A549 (cell line): ENCODE data around the gene AP5S1. TPM values are rescaled to one million over a fixed set of nuclear protein-coding genes. Genes with fewer than 3 reads are reported as not detected.

Experiments
- ATAC-seq, 2 experiments: fragments of 200-7000 bp in 1 of 2; fragments of >200 bp in 1 of 2; cut with Nextera tagmentation in 1 of 2; cut with Tn5 transposase in 1 of 2; 3 replicates each; pipeline versions ENCODE4 v1.8.0 to v1.9.1; 2018 to 2020; ENCODE audit warnings: mild to moderate bottlenecking in 1 of 2, moderate library complexity in 1 of 2
- CTCF ChIA-PET: fragments of 300-600 bp; sonication (Branson Sonifier 250); formaldehyde crosslinking; extraction: SDS; loops from one replicate; lab custom pipeline; 2021; ENCODE audit warnings: antibody characterized with exemption, inconsistent platforms; lab: Yijun Ruan, JAX
- POLR2A ChIA-PET: fragments of 350-600 bp; formaldehyde crosslinking; extraction: SDS; loops from one replicate; lab custom pipeline; 2021; ENCODE audit warnings: antibody characterized with exemption, inconsistent platforms; lab: Yijun Ruan, JAX
- DNase-seq, 2 experiments: peaks; one replicate each; pipeline versions ENCODE4 v3.0.0 to v3.0.0-alpha.2; 2011 to 2016; ENCODE audit warnings: low read depth in 1 of 2, low spot score in 1 of 2
- FAIRE-seq: peaks from 2 replicates; lab custom pipeline; 2011; peaks lifted over from hg19 to GRCh38; lab: Jason Lieb, UNC
- H3K27ac ChIP-seq, 2 experiments: fragments of >200 bp; sonication (Bioruptor Twin); formaldehyde crosslinking; 3 replicates each; pipeline ENCODE4 v1.5.1; 2016 to 2017
- H3K4me1 ChIP-seq: fragments of >200 bp; sonication (Bioruptor Twin); formaldehyde crosslinking; 3 replicates; pipeline ENCODE4 v1.6.1; 2016
- H3K4me2 ChIP-seq: fragments of >200 bp; sonication (Bioruptor Twin); formaldehyde crosslinking; 3 replicates; pipeline ENCODE4 v1.6.1; 2016
- H3K4me3 ChIP-seq: fragments of >200 bp; sonication (Bioruptor Twin); formaldehyde crosslinking; 3 replicates; pipeline ENCODE4 v1.5.1; 2016
- H3K9me3 ChIP-seq: fragments of >200 bp; sonication (Bioruptor Twin); formaldehyde crosslinking; 3 replicates; pipeline ENCODE4 v1.6.1; 2016
- CBX2 ChIP-seq: fragments of 200-600 bp; sonication (generic); IDR thresholded peaks from 2 replicates; pipeline ENCODE4 v1.6.1; 2016; ENCODE audit warnings: low read depth, mild to moderate bottlenecking, borderline replicate concordance
- CEBPB ChIP-seq, 2 experiments: fragments of >200 bp in 1 of 2; sonication (Bioruptor Twin) in 1 of 2; formaldehyde crosslinking in 1 of 2; IDR thresholded peaks; 2 replicates each; pipeline ENCODE4 v1.6.1; 2012 to 2016
- CTCF ChIP-seq: fragments of >200 bp; sonication (Bioruptor Twin); formaldehyde crosslinking; IDR thresholded peaks from 3 replicates; pipeline ENCODE4 v1.5.1; 2016
- EHMT2 ChIP-seq: fragments of 200-600 bp; sonication (generic); IDR thresholded peaks from 2 replicates; pipeline ENCODE4 v1.6.1; 2016; ENCODE audit warnings: antibody characterized with exemption, low read depth, mild to moderate bottlenecking, moderate library complexity
- EP300 ChIP-seq, 2 experiments: fragments of >200 bp; sonication (Bioruptor Twin); formaldehyde crosslinking; IDR thresholded peaks; 2 replicates in 1 of 2; 3 replicates in 1 of 2; pipeline ENCODE4 v1.6.1; 2016 to 2017
- ESRRA ChIP-seq: fragments of 150-350 bp; IDR thresholded peaks from 2 replicates; pipeline ENCODE4 v1.6.1; 2014; ENCODE audit warnings: mild to moderate bottlenecking, low read length, borderline replicate concordance
- FOSB ChIP-seq: fragments of 250-450 bp; sonication (Bioruptor Pico); IDR thresholded peaks from 2 replicates; pipeline ENCODE4 v1.5.0; 2020; ENCODE audit warnings: mild to moderate bottlenecking, moderate library complexity
- FOSL2 ChIP-seq, 2 experiments: fragments of 450-650 bp in 1 of 2; fragments of >200 bp in 1 of 2; sonication (Bioruptor Twin) in 1 of 2; formaldehyde crosslinking; IDR thresholded peaks; 2 replicates each; pipeline versions ENCODE4 v1.5.0 to v1.6.1; 2016 to 2020; ENCODE audit warnings: mild to moderate bottlenecking in 1 of 2, moderate library complexity in 1 of 2
- HEYL ChIP-seq: fragments of 250-450 bp; sonication (Bioruptor Pico); IDR thresholded peaks from 2 replicates; pipeline ENCODE4 v1.8.0; 2021; ENCODE audit warnings: mild to moderate bottlenecking, moderate library complexity
- HMGXB4 ChIP-seq: fragments of 250-450 bp; sonication (Bioruptor Pico); IDR thresholded peaks from 2 replicates; pipeline ENCODE4 v1.5.0; 2021; ENCODE audit warnings: mild to moderate bottlenecking, moderate library complexity, borderline replicate concordance
- HOXB5 ChIP-seq: fragments of 250-450 bp; sonication (Bioruptor Pico); IDR thresholded peaks from 2 replicates; pipeline ENCODE4 v1.5.0; 2020; ENCODE audit warnings: mild to moderate bottlenecking, moderate library complexity
- JUN ChIP-seq, 2 experiments: fragments of >200 bp; sonication (Bioruptor Twin); formaldehyde crosslinking; IDR thresholded peaks; 2 replicates in 1 of 2; 3 replicates in 1 of 2; pipeline ENCODE4 v1.6.1; 2016 to 2017
- KDM1A ChIP-seq: fragments of 200-600 bp; sonication (generic); IDR thresholded peaks from 2 replicates; pipeline ENCODE4 v1.6.1; 2016; ENCODE audit warnings: low read depth, mild to moderate bottlenecking
- KDM5A ChIP-seq: fragments of 200-600 bp; sonication (generic); IDR thresholded peaks from 2 replicates; pipeline ENCODE4 v1.6.1; 2016; ENCODE audit warnings: antibody characterized with exemption, mild to moderate bottlenecking
- RNF2 ChIP-seq: fragments of 200-600 bp; sonication (generic); IDR thresholded peaks from 2 replicates; pipeline ENCODE4 v1.6.1; 2016; ENCODE audit warnings: low read depth, mild to moderate bottlenecking, antibody characterized with exemption, moderate library complexity, borderline replicate concordance
- SMC3 ChIP-seq: fragments of >200 bp; sonication (Bioruptor Twin); formaldehyde crosslinking; IDR thresholded peaks from 3 replicates; pipeline ENCODE4 v1.6.1; 2018; ENCODE audit warnings: inconsistent platforms
- TFCP2L1 ChIP-seq: fragments of 250-450 bp; sonication (Bioruptor Pico); IDR thresholded peaks from 2 replicates; pipeline ENCODE4 v1.5.0; 2021; ENCODE audit warnings: mild to moderate bottlenecking
- TP53 ChIP-seq: fragments of 250-450 bp; sonication (Bioruptor Pico); IDR thresholded peaks from 2 replicates; pipeline ENCODE4 v1.5.0; 2021; ENCODE audit warnings: mild to moderate bottlenecking, moderate library complexity
- ZC3H11A ChIP-seq: fragments of 450-650 bp; IDR thresholded peaks from 2 replicates; pipeline ENCODE4 v1.6.1; 2014; ENCODE audit warnings: antibody characterized with exemption, mild to moderate bottlenecking
- ZFP36 ChIP-seq: fragments of 450-650 bp; IDR thresholded peaks from 2 replicates; pipeline ENCODE4 v1.6.1; 2014; ENCODE audit warnings: borderline replicate concordance; ENCODE audit not compliant: partially characterized antibody
- ZNF302 ChIP-seq: fragments of 250-450 bp; sonication (Bioruptor Pico); IDR thresholded peaks from 2 replicates; pipeline ENCODE4 v1.9.0; 2021; ENCODE audit warnings: inconsistent platforms, mild to moderate bottlenecking, moderate library complexity
- WGBS: methylation state at CpG from one replicate; pipeline ENCODE4 v1.1.6; 2017; ENCODE audit errors: missing lambda C conversion rate; 5-methylcytosine and 5-hydroxymethylcytosine counted together
- polyA plus RNA-seq, 4 experiments: library from polyadenylated mRNA; depleted of rRNA in 3 of 4; stranded (reverse); fragments of >200 nt; fragmentation: RNase III in 1 of 4; extraction: RNeasy Plus Mini Kit Qiagen cat#74134 plus additional on column Dnase treatment in 1 of 4; gene quantifications; 2 replicates in 3 of 4; 3 replicates in 1 of 4; pipeline ENCODE4 v1.2.3, GENCODE V29; 2011 to 2017
- TF ChIP-seq, protein P1 (sequence below): fragments of 200-600 bp; sonication (generic); IDR thresholded peaks from 2 replicates; pipeline ENCODE4 v1.6.1; 2016; ENCODE audit warnings: antibody characterized with exemption, mild to moderate bottlenecking, moderate library complexity

The AP5S1 gene
- polyA plus RNA-seq, 2 of the 4 experiments (the other 2 are of a cell fraction), result 10.2 to 19.9 TPM

- TF ChIP-seq ESRRA (no peak), ZNF302 (CRISPR knock-in tag) (no peak)
These were observed 44.2 kb downstream of the AP5S1 start (continued) for GRCh38 chr20:3864518-3864917.

DNA sequence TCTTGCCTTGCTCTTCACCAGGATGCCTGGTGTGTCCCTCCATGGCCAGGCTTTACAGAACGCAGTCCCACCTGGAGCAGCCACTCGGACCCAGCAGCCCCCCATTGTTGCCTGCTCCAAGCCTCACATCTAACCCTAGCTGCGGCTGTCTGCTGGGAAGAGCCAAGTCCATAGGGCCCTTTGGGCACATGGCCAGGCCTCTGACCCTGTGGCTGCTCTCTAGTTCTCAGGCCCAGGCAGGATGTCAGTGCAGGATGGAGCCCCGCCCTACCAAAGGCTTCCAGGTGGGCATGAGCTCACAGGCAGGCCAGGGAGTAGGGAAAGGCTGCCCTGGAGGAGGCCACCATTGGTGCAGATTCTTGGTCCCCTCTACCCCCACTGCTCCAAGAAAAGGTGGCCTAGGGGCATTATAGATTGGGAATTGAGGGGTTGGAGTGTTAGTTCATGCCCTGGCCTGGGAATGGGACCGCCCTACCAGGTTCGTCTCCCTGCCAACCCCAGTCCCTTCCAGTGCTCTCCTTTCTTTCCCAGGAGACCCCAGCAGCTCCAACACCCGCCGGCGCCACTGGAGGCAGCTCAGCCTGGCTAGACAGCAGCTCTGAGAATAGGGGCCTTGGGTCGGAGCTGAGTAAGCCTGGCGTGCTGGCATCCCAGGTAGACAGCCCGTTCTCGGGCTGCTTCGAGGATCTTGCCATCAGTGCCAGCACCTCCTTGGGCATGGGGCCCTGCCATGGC is 45.0 kb downstream of the AP5S1 start:
- 94% methylated on average over 14 of the region's 14 CpGs for WGBS
- Histone ChIP-seq H3K9me3 (peaks cover 6% of the 10 kb centered on the region), H3K27ac (no peak overlapping the region), H3K4me1 (no peaks in the 10 kb centered on the region), H3K4me3 (no peak overlapping the region), H3K4me2 (no peak overlapping the region)
- no peak for DNase-seq
- no peak for FAIRE-seq
- POLR2A ChIA-PET, result no interaction called here
- ATAC-seq, result no peak
- CTCF ChIA-PET, result interaction anchor here (0.9 to 9.5 kb wide), 7 partner anchors 10 to 207 kb away, joined by 3 to 95 read pairs (median 5); partner anchors contain the start of gene AP5S1
- TF ChIP-seq EP300 (IDR thresholded peaks at IDR 0.05), result no peak
- no peak for TF ChIP-seq JUN (IDR thresholded peaks at IDR 0.05)
- TF ChIP-seq EHMT2, result no peak
- no peak for TF ChIP-seq SMC3
- TF ChIP-seq CTCF, result no peak
- TF ChIP-seq TP53 (CRISPR knock-in tag), result no peak
- TF ChIP-seq TFCP2L1, result no peak
- no peak for TF ChIP-seq ZFP36
- no peak for TF ChIP-seq RNF2
- TF ChIP-seq KDM1A, result no peak

DNA sequence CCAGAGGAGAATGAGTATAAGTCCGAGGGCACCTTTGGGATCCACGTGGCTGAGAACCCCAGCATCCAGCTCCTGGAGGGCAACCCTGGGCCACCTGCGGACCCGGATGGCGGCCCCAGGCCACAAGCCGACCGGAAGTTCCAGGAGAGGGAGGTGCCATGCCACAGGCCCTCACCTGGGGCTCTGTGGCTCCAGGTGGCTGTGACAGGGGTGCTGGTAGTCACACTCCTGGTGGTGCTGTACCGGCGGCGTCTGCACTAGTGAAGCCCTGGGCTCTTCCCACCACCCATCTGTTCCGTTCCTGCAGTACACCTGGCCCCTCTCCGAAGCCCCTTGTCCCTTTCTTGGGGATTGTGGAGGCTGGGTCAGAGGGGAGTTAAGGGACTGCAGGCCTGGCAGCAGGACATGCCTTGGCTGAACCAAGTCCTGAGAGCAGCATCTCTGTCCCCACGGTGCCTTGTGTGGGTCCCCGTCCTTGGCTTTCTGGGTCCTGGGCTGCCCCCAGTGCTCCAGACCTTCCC is 45.6 kb downstream of the AP5S1 start:
- Histone ChIP-seq H3K4me2 (no peak overlapping the region), H3K9me3 (peaks cover 6% of the 10 kb centered on the region), H3K4me1 (no peaks in the 10 kb centered on the region), H3K27ac (no peak overlapping the region), H3K4me3 (no peak overlapping the region)
- DNase-seq, result no peak
- WGBS, result 95% methylated on average over 12 of the region's 14 CpGs
- no peak for FAIRE-seq
- ATAC-seq, result no peak
- POLR2A ChIA-PET, result interaction anchor here (1.4 kb wide), 1 partner anchor 15 kb away, joined by 4 read pairs; no protein-coding TSS in a partner anchor
- CTCF ChIA-PET, result interaction anchor here (0.9 to 9.5 kb wide), 6 partner anchors 9 to 206 kb away, joined by 3 to 95 read pairs (median 5); partner anchors contain the start of gene AP5S1
- no peak for TF ChIP-seq JUN (IDR thresholded peaks at IDR 0.05)
- TF ChIP-seq ZFP36, result no peak
- TF ChIP-seq TFCP2L1, result no peak
- no peak for TF ChIP-seq CBX2
- no peak for TF ChIP-seq FOSL2 (IDR thresholded peaks at IDR 0.05)
- TF ChIP-seq FOSL2 (CRISPR knock-in tag; IDR thresholded peaks at IDR 0.05), result no peak
- no peak for TF ChIP-seq FOSB
- no peak for TF ChIP-seq CEBPB (IDR thresholded peaks at IDR 0.05)
- TF ChIP-seq HEYL, result no peak
- no peak for TF ChIP-seq ZC3H11A
- TF ChIP-seq, protein P1, sequence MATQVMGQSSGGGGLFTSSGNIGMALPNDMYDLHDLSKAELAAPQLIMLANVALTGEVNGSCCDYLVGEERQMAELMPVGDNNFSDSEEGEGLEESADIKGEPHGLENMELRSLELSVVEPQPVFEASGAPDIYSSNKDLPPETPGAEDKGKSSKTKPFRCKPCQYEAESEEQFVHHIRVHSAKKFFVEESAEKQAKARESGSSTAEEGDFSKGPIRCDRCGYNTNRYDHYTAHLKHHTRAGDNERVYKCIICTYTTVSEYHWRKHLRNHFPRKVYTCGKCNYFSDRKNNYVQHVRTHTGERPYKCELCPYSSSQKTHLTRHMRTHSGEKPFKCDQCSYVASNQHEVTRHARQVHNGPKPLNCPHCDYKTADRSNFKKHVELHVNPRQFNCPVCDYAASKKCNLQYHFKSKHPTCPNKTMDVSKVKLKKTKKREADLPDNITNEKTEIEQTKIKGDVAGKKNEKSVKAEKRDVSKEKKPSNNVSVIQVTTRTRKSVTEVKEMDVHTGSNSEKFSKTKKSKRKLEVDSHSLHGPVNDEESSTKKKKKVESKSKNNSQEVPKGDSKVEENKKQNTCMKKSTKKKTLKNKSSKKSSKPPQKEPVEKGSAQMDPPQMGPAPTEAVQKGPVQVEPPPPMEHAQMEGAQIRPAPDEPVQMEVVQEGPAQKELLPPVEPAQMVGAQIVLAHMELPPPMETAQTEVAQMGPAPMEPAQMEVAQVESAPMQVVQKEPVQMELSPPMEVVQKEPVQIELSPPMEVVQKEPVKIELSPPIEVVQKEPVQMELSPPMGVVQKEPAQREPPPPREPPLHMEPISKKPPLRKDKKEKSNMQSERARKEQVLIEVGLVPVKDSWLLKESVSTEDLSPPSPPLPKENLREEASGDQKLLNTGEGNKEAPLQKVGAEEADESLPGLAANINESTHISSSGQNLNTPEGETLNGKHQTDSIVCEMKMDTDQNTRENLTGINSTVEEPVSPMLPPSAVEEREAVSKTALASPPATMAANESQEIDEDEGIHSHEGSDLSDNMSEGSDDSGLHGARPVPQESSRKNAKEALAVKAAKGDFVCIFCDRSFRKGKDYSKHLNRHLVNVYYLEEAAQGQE, result no peak
- TF ChIP-seq HOXB5 (CRISPR knock-in tag), result no peak
- no peak for TF ChIP-seq KDM5A
- no peak for TF ChIP-seq HMGXB4 (CRISPR knock-in tag)
